H1 (cell line): ENCODE results near the gene HDHD3. TPM values are rescaled to one million over a fixed set of nuclear protein-coding genes. Genes with fewer than 3 reads are reported as not detected.

ENCODE experiments used
- JUND ChIP-seq: IDR thresholded peaks from 2 replicates; pipeline ENCODE4 v1.6.1; 2011; ENCODE audit warnings: mild to moderate bottlenecking, improper control_type of control experiment, low read length
- KDM1A ChIP-seq: fragments of 200-600, 300-600 bp; sonication (generic); IDR thresholded peaks from 2 replicates; pipeline ENCODE4 v1.7.1; 2016; ENCODE audit warnings: mild to moderate bottlenecking, low read length, borderline replicate concordance
- RNF2 ChIP-seq: fragments of 200-900, 300-1000 bp; sonication (generic); IDR thresholded peaks from 2 replicates; pipeline ENCODE4 v1.7.1; 2016; ENCODE audit warnings: borderline replicate concordance, low read depth, mild to moderate bottlenecking, antibody characterized with exemption, low read length; ENCODE audit not compliant: poor library complexity, severe bottlenecking; ENCODE audit errors: missing control alignments
- SIN3A ChIP-seq, 2 experiments: IDR thresholded peaks in 1 of 2; conservative IDR thresholded peaks in 1 of 2; 2 replicates each; pipeline ENCODE4 v1.6.1; 2011 to 2012; ENCODE audit warnings: low read length in 2 of 2, improper control_type of control experiment in 1 of 2, low read depth in 1 of 2, mild to moderate bottlenecking in 1 of 2
- polyA plus RNA-seq, 7 experiments: library from polyadenylated mRNA; depleted of rRNA in 3 of 7; stranded (reverse) in 5 of 7; unstranded in 2 of 7; fragments of >200 nt in 5 of 7; fragments of 200-250 nt in 2 of 7; gene quantifications; 1 replicate in 5 of 7; 2 replicates in 1 of 7; 4 replicates in 1 of 7; pipeline versions ENCODE4 v1.2.1 to v1.2.3, GENCODE V29; 2011 to 2013; ENCODE audit warnings: missing spikeins in 2 of 7, mixed read lengths in 2 of 7
- total RNA-seq: library from RNA; stranded (reverse); fragmentation: NEBNext Ultra II Directional; extraction: Animal tissue kit (Norgen Biotek cat#: 25700); gene quantifications from 2 replicates; pipeline ENCODE4 v1.2.1, GENCODE V29; 2021

Gene HDHD3
- total and polyA plus RNA-seq, 2 of the 8 experiments (the other 6 are each of a cell fraction or from before 2014, with no cell fraction given) = 12.1 to 25.3 TPM

DNA sequence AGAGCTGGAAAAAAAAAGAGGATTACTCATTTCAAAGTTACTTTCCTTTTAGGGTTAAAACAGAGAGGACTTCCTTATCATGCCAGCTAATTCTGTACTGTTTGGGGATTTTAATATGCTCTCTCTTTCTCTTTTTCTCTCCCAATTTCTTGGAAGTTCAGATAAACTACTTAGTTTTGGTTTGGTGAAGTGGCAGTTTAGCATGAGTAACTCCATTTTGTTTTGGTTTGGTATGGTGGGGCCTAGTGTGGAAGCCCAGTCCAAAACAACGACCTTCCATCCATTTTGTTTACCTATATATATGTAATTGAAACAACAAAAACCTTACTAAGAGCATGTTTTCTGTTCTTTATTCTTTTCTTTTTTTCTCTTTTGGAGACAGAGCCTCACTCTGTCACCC lies 31.1 kb downstream of the HDHD3 start (continued):
- TF ChIP-seq SIN3A (conservative IDR thresholded peaks at IDR 0.05 in 1 of 2, IDR thresholded peaks at IDR 0.05 in 1 of 2; ENCODE audit: low read depth in 1 of 2, low read length in 2 of 2) (no peak), RNF2 (no peak), JUND (no peak), KDM1A (no peak)
